H1 (cell line): Measurements from ENCODE around the gene CEBPG. TPM values are rescaled to one million over a fixed set of nuclear protein-coding genes. Genes with fewer than 3 reads are reported as not detected.

Experiments used
- CTCF ChIA-PET: fragments of 300-600 bp; sonication (Branson Sonifier 250); formaldehyde crosslinking; loops from one replicate; lab custom pipeline; 2021; ENCODE audit not compliant: partially characterized antibody; lab: Charles Lee
- POLR2A ChIA-PET: fragments of 300-600 bp; sonication (Branson Sonifier 250); formaldehyde crosslinking; loops from one replicate; lab custom pipeline; 2021; ENCODE audit warnings: inconsistent platforms; ENCODE audit not compliant: partially characterized antibody; lab: Charles Lee
- DNase-seq, 2 experiments: peaks; one replicate each; pipeline versions ENCODE4 v3.0.0 to v3.0.0-alpha.2; 2010 to 2022; ENCODE audit warnings: low spot score in 2 of 2, low read depth in 1 of 2, mixed read lengths in 1 of 2
- FAIRE-seq: peaks from 2 replicates; lab custom pipeline; 2011; peaks lifted over from hg19 to GRCh38; lab: Jason Lieb, UNC
- H2AFZ ChIP-seq: 2 replicates; pipeline ENCODE4 v1.8.1; 2012; ENCODE audit warnings: low read length, inconsistent platforms
- H2AK5ac ChIP-seq: 2 replicates; pipeline ENCODE4 v1.6.1; 2013; ENCODE audit warnings: low read depth, low read length
- H2BK120ac ChIP-seq: replicated peaks from 2 replicates; pipeline ENCODE3; 2013; ENCODE audit warnings: low read depth, low read length, inconsistent platforms
- H2BK12ac ChIP-seq: 2 replicates; pipeline ENCODE4 v1.6.1; 2013; ENCODE audit warnings: low read depth, low read length
- H2BK15ac ChIP-seq: 2 replicates; pipeline ENCODE4 v1.6.1; 2013; ENCODE audit warnings: low read length
- H2BK20ac ChIP-seq: 2 replicates; pipeline ENCODE4 v1.6.1; 2013; ENCODE audit warnings: low read length
- H2BK5ac ChIP-seq: 2 replicates; pipeline ENCODE4 v1.6.1; 2013; ENCODE audit warnings: low read depth, low read length
- H3K14ac ChIP-seq: 2 replicates; pipeline ENCODE4 v1.6.1; 2013; ENCODE audit warnings: inconsistent platforms; ENCODE audit not compliant: insufficient read length
- H3K18ac ChIP-seq: 2 replicates; pipeline ENCODE4 v1.6.1; 2013; ENCODE audit warnings: low read length; ENCODE audit errors: extremely low read depth
- H3K23ac ChIP-seq: 2 replicates; pipeline ENCODE4 v1.6.1; 2013; ENCODE audit warnings: inconsistent platforms; ENCODE audit not compliant: insufficient read length
- H3K23me2 ChIP-seq: 2 replicates; pipeline ENCODE4 v1.6.1; 2013; ENCODE audit warnings: low read depth, low read length
- H3K27ac ChIP-seq: 2 replicates; pipeline ENCODE4 v1.6.1; 2011; ENCODE audit warnings: low read depth, low read length, inconsistent platforms
- H3K27me3 ChIP-seq, 4 experiments: replicated peaks in 1 of 4; 1 replicate in 1 of 4; 2 replicates in 3 of 4; pipeline versions ENCODE4 v1.6.1 to v1.8.1; 2011 to 2013; ENCODE audit warnings: low read length in 3 of 4, mild to moderate bottlenecking in 3 of 4, inconsistent platforms in 2 of 4, mixed read lengths in 2 of 4, moderate library complexity in 1 of 4; ENCODE audit not compliant: control insufficient read depth in 3 of 4, insufficient read depth in 3 of 4; ENCODE audit errors: extremely low read depth in 1 of 4
- H3K36me3 ChIP-seq, 4 experiments: 2 replicates each; pipeline versions ENCODE4 v1.6.1 to v1.8.1; 2011 to 2013; ENCODE audit warnings: mild to moderate bottlenecking in 4 of 4, low read length in 3 of 4, moderate library complexity in 2 of 4, control low read depth in 1 of 4, inconsistent platforms in 1 of 4; ENCODE audit not compliant: insufficient read depth in 4 of 4, control insufficient read depth in 2 of 4
- H3K4ac ChIP-seq: replicated peaks from 2 replicates; pipeline ENCODE3; 2013; ENCODE audit warnings: low read length, low read depth, mixed read lengths, inconsistent platforms; ENCODE audit not compliant: insufficient read length
- H3K4me1 ChIP-seq, 4 experiments: replicated peaks in 1 of 4; 1 replicate in 1 of 4; 2 replicates in 3 of 4; pipeline versions ENCODE4 v1.6.1 to v1.8.1; 2011 to 2013; ENCODE audit warnings: low read length in 3 of 4, inconsistent platforms in 2 of 4, mixed read lengths in 1 of 4; ENCODE audit not compliant: insufficient read depth in 4 of 4, control insufficient read depth in 3 of 4
- H3K4me2 ChIP-seq, 2 experiments: 2 replicates each; pipeline versions ENCODE4 v1.6.1 to v1.8.1; 2011 to 2013; ENCODE audit warnings: low read depth in 2 of 2, low read length in 2 of 2, control low read depth in 1 of 2, inconsistent platforms in 1 of 2, mild to moderate bottlenecking in 1 of 2; ENCODE audit not compliant: insufficient read depth in 1 of 2
- H3K4me3 ChIP-seq, 4 experiments: fragments of 200-600, 300-600 bp in 1 of 4; sonication (generic), shearing (Covaris generic), sonication (Bioruptor Twin) in 1 of 4; 2 replicates each; pipeline versions ENCODE4 v1.5.1 to v1.8.1; 2011 to 2016; ENCODE audit warnings: low read length in 4 of 4, low read depth in 3 of 4, control low read depth in 2 of 4, inconsistent platforms in 2 of 4, mild to moderate bottlenecking in 2 of 4, mixed read lengths in 1 of 4, moderate library complexity in 1 of 4; ENCODE audit not compliant: insufficient read depth in 2 of 4; ENCODE audit errors: extremely low read depth in 1 of 4
- H3K56ac ChIP-seq: replicated peaks from 2 replicates; pipeline ENCODE3; 2013; ENCODE audit warnings: low read depth, mild to moderate bottlenecking, mixed read lengths, low read length, inconsistent platforms; ENCODE audit not compliant: insufficient read length
- H3K79me1 ChIP-seq: 2 replicates; pipeline ENCODE4 v1.6.1; 2013; ENCODE audit warnings: low read depth, low read length, control low read depth
- H3K79me2 ChIP-seq, 2 experiments: 2 replicates each; pipeline versions ENCODE4 v1.6.1 to v1.8.1; 2012 to 2013; ENCODE audit warnings: low read length in 2 of 2, mild to moderate bottlenecking in 2 of 2, inconsistent platforms in 1 of 2; ENCODE audit not compliant: insufficient read depth in 2 of 2, control insufficient read depth in 1 of 2
- H3K9ac ChIP-seq, 4 experiments: replicated peaks in 1 of 4; 1 replicate in 1 of 4; 2 replicates in 3 of 4; pipeline versions ENCODE4 v1.6.1 to v1.8.1; 2011 to 2013; ENCODE audit warnings: low read depth in 3 of 4, low read length in 3 of 4, control low read depth in 2 of 4, mild to moderate bottlenecking in 2 of 4, moderate library complexity in 2 of 4, inconsistent platforms in 1 of 4; ENCODE audit errors: extremely low read depth in 1 of 4
- H3K9me3 ChIP-seq, 2 experiments: 2 replicates each; pipeline versions ENCODE4 v1.6.1 to v1.8.1; 2012 to 2013; ENCODE audit warnings: mild to moderate bottlenecking in 2 of 2, moderate library complexity in 2 of 2, control low read depth in 1 of 2, inconsistent platforms in 1 of 2, low read depth in 1 of 2, low read length in 1 of 2, mixed read lengths in 1 of 2; ENCODE audit not compliant: insufficient read depth in 2 of 2
- H4K20me1 ChIP-seq, 2 experiments: replicated peaks in 1 of 2; 2 replicates each; pipeline versions ENCODE3 to v1.8.1; 2011 to 2013; ENCODE audit warnings: inconsistent platforms in 2 of 2, low read length in 2 of 2, mild to moderate bottlenecking in 1 of 2; ENCODE audit not compliant: insufficient read depth in 2 of 2, control insufficient read depth in 1 of 2
- H4K5ac ChIP-seq: 2 replicates; pipeline ENCODE4 v1.6.1; 2013; ENCODE audit warnings: low read length, low read depth, mixed read lengths, inconsistent platforms; ENCODE audit not compliant: insufficient read length
- H4K8ac ChIP-seq: 2 replicates; pipeline ENCODE4 v1.8.0; 2013; ENCODE audit warnings: mild to moderate bottlenecking, moderate library complexity, low read length, inconsistent platforms; ENCODE audit not compliant: insufficient read depth; ENCODE audit errors: extremely low read depth
- H4K91ac ChIP-seq: replicated peaks from 2 replicates; pipeline ENCODE3; 2013; ENCODE audit warnings: low read length, mixed read lengths, inconsistent platforms; ENCODE audit not compliant: insufficient read length
- KDM1A ChIP-seq: fragments of 200-600, 300-600 bp; sonication (generic); IDR thresholded peaks from 2 replicates; pipeline ENCODE4 v1.7.1; 2016; ENCODE audit warnings: mild to moderate bottlenecking, low read length, borderline replicate concordance
- WGBS, 2 experiments: shearing (Covaris generic) in 1 of 2; methylation state at CpG; one replicate each; pipeline versions ENCODE4 v1.1.6 to v1.1.7; 2013 to 2015; ENCODE audit warnings: low lambda C conversion rate in 2 of 2, mixed read lengths in 2 of 2, inconsistent platforms in 1 of 2, low coverage in 1 of 2, missing lambda C conversion rate in 1 of 2; ENCODE audit not compliant: insufficient replicate concordance in 2 of 2, insufficient coverage in 1 of 2, insufficient read length in 1 of 2; ENCODE audit errors: extremely low coverage in 1 of 2, missing lambda C conversion rate in 1 of 2; 5-methylcytosine and 5-hydroxymethylcytosine counted together
- polyA plus RNA-seq, 7 experiments: library from polyadenylated mRNA; depleted of rRNA in 3 of 7; stranded (reverse) in 5 of 7; unstranded in 2 of 7; fragments of >200 nt in 5 of 7; fragments of 200-250 nt in 2 of 7; gene quantifications; 1 replicate in 5 of 7; 2 replicates in 1 of 7; 4 replicates in 1 of 7; pipeline versions ENCODE4 v1.2.1 to v1.2.3, GENCODE V29; 2011 to 2013; ENCODE audit warnings: missing spikeins in 2 of 7, mixed read lengths in 2 of 7
- total RNA-seq: library from RNA; stranded (reverse); fragmentation: NEBNext Ultra II Directional; extraction: Animal tissue kit (Norgen Biotek cat#: 25700); gene quantifications from 2 replicates; pipeline ENCODE4 v1.2.1, GENCODE V29; 2021

CEBPG gene
- total and polyA plus RNA-seq, 2 of the 8 experiments (the other 6 are each of a cell fraction or from before 2014, with no cell fraction given), result 12.3 to 35.4 TPM

GRCh38 chr19:33419788-33420130, 46.2 kb downstream of the CEBPG start:
- peaks cover 9% of the 10 kb centered on the region; the same call in 1 of the 2 replicates for H3K23me2 ChIP-seq
- H3K27me3 ChIP-seq, result no peaks in the 10 kb centered on the region
- H2BK12ac ChIP-seq, result no peak overlapping the region
- no peak overlapping the region for H4K8ac ChIP-seq
- H2BK5ac ChIP-seq, result no peak overlapping the region
- H3K23ac ChIP-seq, result no peak overlapping the region
- H3K4me1 ChIP-seq, result peaks cover 0 to 12% (median 4%) of the 10 kb centered on the region in 4 experiments; a peak in 4 of 7 replicates
- H3K79me2 ChIP-seq, result no peaks in the 10 kb centered on the region
- no peak overlapping the region for H3K4me3 ChIP-seq
- ChIA-PET CTCF (interaction anchor here (0.6 to 7.5 kb wide), 8 partner anchors 8 to 358 kb away, joined by 3 to 79 read pairs (median 9); no protein-coding TSS in a partner anchor), POLR2A (interaction anchor here (0.7 to 1.8 kb wide), 3 partner anchors 9 to 46 kb away, joined by 3 to 4 read pairs (median 3); partner anchors contain the start of gene CEBPG)
- H2BK120ac ChIP-seq, result no peak overlapping the region
- no peak overlapping the region for H2BK15ac ChIP-seq
- no peaks in the 10 kb centered on the region for H3K9me3 ChIP-seq
- DNase-seq, result peak in 1 of 2 experiments; percentile 79
- H3K14ac ChIP-seq, result no peak overlapping the region
- no peak overlapping the region for H2BK20ac ChIP-seq
- no peak for FAIRE-seq
- no peak overlapping the region for H3K9ac ChIP-seq
- H3K79me1 ChIP-seq, result no peaks in the 10 kb centered on the region
- H3K4me2 ChIP-seq, result no peak overlapping the region; a peak in 1 of 4 replicates
- H3K27ac ChIP-seq, result no peak overlapping the region
- H2AFZ ChIP-seq, result no peak overlapping the region
- no peak overlapping the region for H3K4ac ChIP-seq
- WGBS, 2 experiments, result 28% methylated on average over 6 of the region's 6 CpGs; no CpG with 5 or more reads in 1 of the 2 experiments
- H4K20me1 ChIP-seq, result peaks cover 6 to 24% of the 10 kb centered on the region in 2 experiments
- no peak overlapping the region for H4K91ac ChIP-seq
- no peaks in the 10 kb centered on the region for H3K36me3 ChIP-seq
- H3K18ac ChIP-seq, result no peak overlapping the region
- H3K56ac ChIP-seq, result no peak overlapping the region
- no peak overlapping the region for H4K5ac ChIP-seq
- no peak overlapping the region for H2AK5ac ChIP-seq
- TF ChIP-seq KDM1A, result no peak
